ENCODE data around the gene OSMR.

The OSMR gene

DNA sequence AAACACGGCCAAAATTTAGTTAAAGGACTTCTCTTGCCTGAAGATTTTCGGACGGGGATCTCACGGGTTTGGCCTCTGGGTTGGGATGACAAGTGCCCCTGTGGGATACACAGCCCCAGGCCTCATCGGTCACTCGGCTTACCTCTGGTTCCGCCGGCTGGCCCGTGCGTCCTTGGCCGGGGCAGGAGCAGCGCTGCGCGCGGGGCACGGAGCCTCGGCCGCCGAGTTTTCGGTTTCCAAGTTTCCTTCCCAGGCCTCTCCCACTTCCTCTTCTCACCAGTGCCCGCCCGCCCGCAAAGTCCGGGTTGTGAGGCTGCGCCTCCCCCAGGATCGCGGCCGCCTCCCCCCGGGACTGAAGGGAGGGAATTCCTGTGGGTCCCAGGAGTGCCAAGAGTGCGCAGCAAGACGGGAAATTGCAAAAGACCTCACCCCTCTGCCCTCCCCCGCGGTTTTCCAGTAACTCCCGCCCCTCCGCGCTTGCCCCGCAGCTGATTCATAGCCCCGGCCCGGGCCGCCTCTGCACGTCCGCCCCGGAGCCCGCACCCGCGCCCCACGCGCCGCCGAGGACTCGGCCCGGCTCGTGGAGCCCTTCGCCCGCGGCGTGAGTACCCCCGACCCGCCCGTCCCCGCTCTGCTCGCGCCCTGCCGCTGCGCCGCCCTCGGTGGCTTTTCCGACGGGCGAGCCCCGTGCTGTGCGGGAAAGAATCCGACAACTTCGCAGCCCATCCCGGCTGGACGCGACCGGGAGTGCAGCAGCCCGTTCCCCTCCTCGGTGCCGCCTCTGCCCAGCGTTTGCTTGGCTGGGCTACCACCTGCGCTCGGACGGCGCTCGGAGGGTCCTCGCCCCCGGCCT is at the start of gene OSMR:
OSMR (plus strand) TSS at position 487 of the 853 bp plus-strand sequence. CDS start 23,033 bp downstream, outside the sequence.
- Histone ChIP-seq H3K79me2 (ENCODE audit: insufficient read depth, low read depth) (no peaks in the 10 kb centered on the region), H3K4me2 (no peak within 1 kb of the TSS)

GRCh38 chr5:38796742-38797108 is 49.1 kb upstream of the OSMR start:
- TF ChIP-seq CTCF (conservative IDR thresholded peaks at IDR 0.05; ENCODE audit: low read depth, low read length), result no peak
- Histone ChIP-seq H3K9ac (no peak overlapping the region), H4K20me1 (ENCODE audit: insufficient read depth) (no peaks in the 10 kb centered on the region), H3K4me1 (ENCODE audit: low read depth, poor library complexity, severe bottlenecking) (no peaks in the 10 kb centered on the region), H3K79me2 (ENCODE audit: insufficient read depth, low read depth) (no peaks in the 10 kb centered on the region), H3K4me2 (no peak overlapping the region), H3K4me3 (IDR thresholded peaks at IDR 0.05; ENCODE audit: insufficient read depth, low read depth, low read length) (no peak overlapping the region), H3K36me3 (ENCODE audit: insufficient read depth) (no peaks in the 10 kb centered on the region), H3K27me3 (ENCODE audit: insufficient read depth, low read depth) (no peaks in the 10 kb centered on the region), H3K27ac (no peak overlapping the region), H2AFZ (ENCODE audit: low read depth) (no peak overlapping the region)

More for the DNA sequence above, at the start of gene OSMR:
- no peak within 1 kb of the TSS for H3K27ac ChIP-seq
- H3K9ac ChIP-seq, result no peak within 1 kb of the TSS
- no peak within 1 kb of the TSS for H3K4me3 ChIP-seq (IDR thresholded peaks at IDR 0.05; ENCODE audit: insufficient read depth, low read depth, low read length)
- TF ChIP-seq CTCF (conservative IDR thresholded peaks at IDR 0.05; ENCODE audit: low read depth, low read length), result no peak
- H3K27me3 ChIP-seq (ENCODE audit: insufficient read depth, low read depth), result no peaks in the 10 kb centered on the region
- H3K36me3 ChIP-seq (ENCODE audit: insufficient read depth), result no peaks in the 10 kb centered on the region
- H3K4me1 ChIP-seq (ENCODE audit: low read depth, poor library complexity, severe bottlenecking), result no peaks in the 10 kb centered on the region
- H2AFZ ChIP-seq (ENCODE audit: low read depth), result no peak within 1 kb of the TSS
- no peaks in the 10 kb centered on the region for H4K20me1 ChIP-seq (ENCODE audit: insufficient read depth)

DNA sequence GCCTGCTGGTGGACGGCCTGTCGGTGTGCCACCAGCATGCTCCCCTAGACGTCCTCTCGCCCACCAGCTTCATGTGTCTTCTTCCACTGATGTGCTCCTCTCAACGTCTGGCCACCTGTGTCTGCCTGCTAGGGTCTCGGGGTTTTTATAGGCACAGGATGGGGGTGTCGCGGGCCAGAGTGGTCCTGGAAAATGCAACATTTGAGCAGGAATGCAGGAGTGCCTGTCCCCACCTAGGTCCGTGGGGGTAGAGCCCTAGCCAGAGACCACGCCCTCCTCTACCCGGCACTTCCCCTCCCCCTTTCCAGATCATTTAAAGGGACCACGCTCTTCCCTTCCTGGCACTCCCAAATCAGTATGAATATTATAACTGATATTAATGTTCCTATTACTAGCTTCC is 48.0 kb upstream of the OSMR start:
- no peak for TF ChIP-seq CTCF (conservative IDR thresholded peaks at IDR 0.05; ENCODE audit: low read depth, low read length)
- Histone ChIP-seq H3K79me2 (ENCODE audit: insufficient read depth, low read depth) (no peaks in the 10 kb centered on the region), H3K27ac (no peak overlapping the region), H3K9ac (no peak overlapping the region), H3K4me3 (IDR thresholded peaks at IDR 0.05; ENCODE audit: insufficient read depth, low read depth, low read length) (no peak overlapping the region), H3K4me2 (no peak overlapping the region), H3K27me3 (ENCODE audit: insufficient read depth, low read depth) (no peaks in the 10 kb centered on the region), H3K4me1 (ENCODE audit: low read depth, poor library complexity, severe bottlenecking) (no peaks in the 10 kb centered on the region), H3K36me3 (ENCODE audit: insufficient read depth) (no peaks in the 10 kb centered on the region), H4K20me1 (ENCODE audit: insufficient read depth) (no peaks in the 10 kb centered on the region), H2AFZ (ENCODE audit: low read depth) (no peak overlapping the region)

DNA sequence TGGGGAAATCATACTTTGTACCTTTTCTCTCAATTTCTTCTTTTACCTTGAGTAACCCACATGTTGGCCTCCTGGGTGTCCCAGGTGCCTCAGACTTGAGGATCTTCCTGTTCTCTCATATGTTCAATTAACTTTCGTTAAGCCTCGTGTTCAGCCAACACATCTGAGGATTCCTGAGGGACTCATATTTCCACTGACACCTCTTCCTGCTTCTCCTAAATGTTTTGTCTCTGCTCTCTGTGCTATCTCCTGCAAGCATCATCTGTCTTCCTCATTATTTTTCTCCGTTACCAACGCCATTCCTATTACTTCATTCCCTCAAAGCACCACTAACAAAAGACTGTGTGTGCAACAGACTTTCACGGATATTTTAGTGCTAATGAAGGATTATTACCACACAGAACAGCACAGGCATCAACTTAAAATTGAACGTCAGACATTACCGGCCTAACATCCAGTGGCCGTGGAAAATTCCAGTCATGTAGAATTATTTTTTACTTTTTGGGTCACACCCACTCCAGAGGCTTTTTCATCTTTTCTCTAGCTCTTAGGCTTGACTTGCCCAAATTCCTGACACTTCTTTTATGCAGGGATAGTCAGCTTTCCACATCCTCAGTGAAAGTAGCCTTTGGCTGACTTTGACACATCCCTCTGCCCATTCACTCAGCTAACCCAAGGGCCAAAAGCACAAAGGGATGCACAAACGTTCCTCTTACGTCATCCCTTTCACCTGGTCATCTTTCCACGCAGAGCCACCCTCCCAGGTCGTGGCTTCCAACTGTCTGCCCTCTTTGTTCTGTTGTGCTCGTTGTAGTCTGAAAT is 46.0 kb upstream of the OSMR start:
- TF ChIP-seq CTCF (conservative IDR thresholded peaks at IDR 0.05; ENCODE audit: low read depth, low read length), result no peak
- no peak overlapping the region for H3K4me2 ChIP-seq
- H3K27me3 ChIP-seq (ENCODE audit: insufficient read depth, low read depth), result no peaks in the 10 kb centered on the region
- H3K4me1 ChIP-seq (ENCODE audit: low read depth, poor library complexity, severe bottlenecking), result no peaks in the 10 kb centered on the region
- no peaks in the 10 kb centered on the region for H3K79me2 ChIP-seq (ENCODE audit: insufficient read depth, low read depth)
- H3K36me3 ChIP-seq (ENCODE audit: insufficient read depth), result no peaks in the 10 kb centered on the region
- H3K4me3 ChIP-seq (IDR thresholded peaks at IDR 0.05; ENCODE audit: insufficient read depth, low read depth, low read length), result no peak overlapping the region
- H2AFZ ChIP-seq (ENCODE audit: low read depth), result no peak overlapping the region
- H3K27ac ChIP-seq, result no peak overlapping the region
- no peak overlapping the region for H3K9ac ChIP-seq
- H4K20me1 ChIP-seq (ENCODE audit: insufficient read depth), result no peaks in the 10 kb centered on the region
